Ishikawa (cell line): ENCODE data around the gene LSM10.

ENCODE experiments used
- CEBPB ChIP-seq: IDR thresholded peaks from 2 replicates; pipeline ENCODE4 v1.6.1; 2012
- CREB1 ChIP-seq: IDR thresholded peaks from 2 replicates; pipeline ENCODE4 v1.6.1; 2012; ENCODE audit warnings: low read depth
- EGR1 ChIP-seq: IDR thresholded peaks from 2 replicates; pipeline ENCODE4 v1.6.1; 2012
- NFIC ChIP-seq: IDR thresholded peaks from 2 replicates; pipeline ENCODE4 v1.6.1; 2012
- RAD21 ChIP-seq: IDR thresholded peaks from 2 replicates; pipeline ENCODE4 v1.6.1; 2012; ENCODE audit warnings: low read depth
- TAF1 ChIP-seq: IDR thresholded peaks from 2 replicates; pipeline ENCODE4 v1.6.1; 2012; ENCODE audit warnings: low read depth, mild to moderate bottlenecking
- TCF12 ChIP-seq: IDR thresholded peaks from 2 replicates; pipeline ENCODE4 v1.6.1; 2012; ENCODE audit warnings: low read depth
- TEAD4 ChIP-seq: IDR thresholded peaks from 2 replicates; pipeline ENCODE4 v1.6.1; 2012
- YY1 ChIP-seq: IDR thresholded peaks from 2 replicates; pipeline ENCODE4 v1.6.1; 2012; ENCODE audit warnings: low read depth
- ZBTB7A ChIP-seq: IDR thresholded peaks from 2 replicates; pipeline ENCODE4 v1.6.1; 2012; ENCODE audit warnings: low read depth
- TF ChIP-seq, protein P1 (sequence below): IDR thresholded peaks from 2 replicates; pipeline ENCODE4 v1.6.1; 2012; ENCODE audit warnings: low read depth, mild to moderate bottlenecking
- TF ChIP-seq, protein P2 (sequence below): IDR thresholded peaks from 2 replicates; pipeline ENCODE4 v1.6.1; 2012
- TF ChIP-seq, protein P3 (sequence below): IDR thresholded peaks from 2 replicates; pipeline ENCODE4 v1.6.1; 2012

DNA sequence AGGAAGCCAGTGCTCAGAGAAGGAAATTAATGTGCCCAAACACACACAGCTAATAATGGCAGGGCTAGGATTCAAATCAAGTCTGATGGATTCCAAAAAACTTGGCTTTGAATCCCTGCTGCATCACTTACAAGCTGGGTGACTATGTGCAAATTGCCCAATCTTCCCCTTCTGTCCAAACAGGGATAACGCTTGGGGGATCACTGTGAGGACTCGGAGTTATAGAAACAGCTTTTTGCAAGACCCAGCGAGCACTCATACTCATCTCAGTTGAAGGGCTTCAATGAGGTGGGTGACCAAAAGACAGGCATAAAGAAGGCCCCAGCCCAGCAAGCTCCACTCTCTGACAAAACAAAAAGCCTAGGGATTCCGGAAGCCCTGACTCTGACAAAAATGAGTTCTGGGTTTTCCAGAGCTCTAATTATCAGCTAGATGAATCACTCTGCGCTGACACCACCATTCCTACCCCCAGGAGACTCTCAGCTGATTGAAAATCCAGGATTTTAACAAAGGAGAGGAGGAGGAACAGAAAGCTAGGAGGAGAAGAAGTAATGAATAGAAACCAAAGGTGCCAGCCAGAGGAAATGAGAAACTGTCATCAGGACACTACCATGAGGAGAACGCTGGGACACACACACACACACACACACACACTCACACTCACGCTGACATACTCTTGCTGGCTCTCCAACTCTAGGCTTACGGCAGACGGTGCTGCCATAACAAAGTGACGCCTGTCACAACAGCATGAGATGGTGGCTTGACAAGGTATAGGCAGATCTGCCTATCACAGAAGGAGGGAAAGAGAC lies 10.4 kb downstream of the LSM10 start:
- TF ChIP-seq CEBPB (no peak), TAF1 (no peak), CREB1 (no peak), YY1 (no peak), TCF12 (no peak), EGR1 (no peak), ZBTB7A (no peak), RAD21 (no peak), NFIC (no peak), TEAD4 (no peak)
- TF ChIP-seq, protein P1, sequence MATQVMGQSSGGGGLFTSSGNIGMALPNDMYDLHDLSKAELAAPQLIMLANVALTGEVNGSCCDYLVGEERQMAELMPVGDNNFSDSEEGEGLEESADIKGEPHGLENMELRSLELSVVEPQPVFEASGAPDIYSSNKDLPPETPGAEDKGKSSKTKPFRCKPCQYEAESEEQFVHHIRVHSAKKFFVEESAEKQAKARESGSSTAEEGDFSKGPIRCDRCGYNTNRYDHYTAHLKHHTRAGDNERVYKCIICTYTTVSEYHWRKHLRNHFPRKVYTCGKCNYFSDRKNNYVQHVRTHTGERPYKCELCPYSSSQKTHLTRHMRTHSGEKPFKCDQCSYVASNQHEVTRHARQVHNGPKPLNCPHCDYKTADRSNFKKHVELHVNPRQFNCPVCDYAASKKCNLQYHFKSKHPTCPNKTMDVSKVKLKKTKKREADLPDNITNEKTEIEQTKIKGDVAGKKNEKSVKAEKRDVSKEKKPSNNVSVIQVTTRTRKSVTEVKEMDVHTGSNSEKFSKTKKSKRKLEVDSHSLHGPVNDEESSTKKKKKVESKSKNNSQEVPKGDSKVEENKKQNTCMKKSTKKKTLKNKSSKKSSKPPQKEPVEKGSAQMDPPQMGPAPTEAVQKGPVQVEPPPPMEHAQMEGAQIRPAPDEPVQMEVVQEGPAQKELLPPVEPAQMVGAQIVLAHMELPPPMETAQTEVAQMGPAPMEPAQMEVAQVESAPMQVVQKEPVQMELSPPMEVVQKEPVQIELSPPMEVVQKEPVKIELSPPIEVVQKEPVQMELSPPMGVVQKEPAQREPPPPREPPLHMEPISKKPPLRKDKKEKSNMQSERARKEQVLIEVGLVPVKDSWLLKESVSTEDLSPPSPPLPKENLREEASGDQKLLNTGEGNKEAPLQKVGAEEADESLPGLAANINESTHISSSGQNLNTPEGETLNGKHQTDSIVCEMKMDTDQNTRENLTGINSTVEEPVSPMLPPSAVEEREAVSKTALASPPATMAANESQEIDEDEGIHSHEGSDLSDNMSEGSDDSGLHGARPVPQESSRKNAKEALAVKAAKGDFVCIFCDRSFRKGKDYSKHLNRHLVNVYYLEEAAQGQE, result no peak
- TF ChIP-seq, protein P2, sequence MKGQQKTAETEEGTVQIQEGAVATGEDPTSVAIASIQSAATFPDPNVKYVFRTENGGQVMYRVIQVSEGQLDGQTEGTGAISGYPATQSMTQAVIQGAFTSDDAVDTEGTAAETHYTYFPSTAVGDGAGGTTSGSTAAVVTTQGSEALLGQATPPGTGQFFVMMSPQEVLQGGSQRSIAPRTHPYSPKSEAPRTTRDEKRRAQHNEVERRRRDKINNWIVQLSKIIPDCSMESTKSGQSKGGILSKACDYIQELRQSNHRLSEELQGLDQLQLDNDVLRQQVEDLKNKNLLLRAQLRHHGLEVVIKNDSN, result no peak
- TF ChIP-seq, protein P3, sequence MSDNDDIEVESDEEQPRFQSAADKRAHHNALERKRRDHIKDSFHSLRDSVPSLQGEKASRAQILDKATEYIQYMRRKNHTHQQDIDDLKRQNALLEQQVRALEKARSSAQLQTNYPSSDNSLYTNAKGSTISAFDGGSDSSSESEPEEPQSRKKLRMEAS, result no peak
